HAP-1 (cell line): ENCODE results near the gene COPZ2.
"Not testable (repeated sequence)": the region's sequence is repeated elsewhere in the genome, so short reads cannot be mapped to it uniquely, and the experiment has no call there.

Experiments
- DNase-seq, 2 experiments: peaks; one replicate each; pipeline ENCODE4 v3.0.0-alpha.2; 2016 to 2020; ENCODE audit warnings: low spot score in 2 of 2
- H3K27me3 ChIP-seq: fragments of 250-450 bp; sonication (Bioruptor Pico); 2 replicates; pipeline ENCODE4 v1.5.1; 2020; ENCODE audit warnings: low read depth, mild to moderate bottlenecking, moderate library complexity
- H3K36me3 ChIP-seq: fragments of 250-450 bp; sonication (Bioruptor Pico); replicated peaks from 2 replicates; pipeline ENCODE4 v1.5.1; 2020; ENCODE audit warnings: mild to moderate bottlenecking
- H3K4me1 ChIP-seq: fragments of 250-450 bp; sonication (Bioruptor Pico); 2 replicates; pipeline ENCODE4 v1.5.1; 2020; ENCODE audit warnings: mild to moderate bottlenecking
- H3K4me3 ChIP-seq: fragments of 250-450 bp; sonication (Bioruptor Pico); 2 replicates; pipeline ENCODE4 v1.5.1; 2020; ENCODE audit warnings: mild to moderate bottlenecking, moderate library complexity
- H3K9me3 ChIP-seq: fragments of 250-450 bp; sonication (Bioruptor Pico); 2 replicates; pipeline ENCODE4 v1.5.1; 2020; ENCODE audit warnings: mild to moderate bottlenecking, moderate library complexity
- in situ Hi-C: fragments of 300-500 bp; cut with MboI; formaldehyde crosslinking; loops from 3 replicates; pipeline ENCODE4 v1.14.3; 2020; ENCODE audit warnings: low sequenced_read_pairs, inconsistent platforms, mixed read lengths

The COPZ2 gene

DNA sequence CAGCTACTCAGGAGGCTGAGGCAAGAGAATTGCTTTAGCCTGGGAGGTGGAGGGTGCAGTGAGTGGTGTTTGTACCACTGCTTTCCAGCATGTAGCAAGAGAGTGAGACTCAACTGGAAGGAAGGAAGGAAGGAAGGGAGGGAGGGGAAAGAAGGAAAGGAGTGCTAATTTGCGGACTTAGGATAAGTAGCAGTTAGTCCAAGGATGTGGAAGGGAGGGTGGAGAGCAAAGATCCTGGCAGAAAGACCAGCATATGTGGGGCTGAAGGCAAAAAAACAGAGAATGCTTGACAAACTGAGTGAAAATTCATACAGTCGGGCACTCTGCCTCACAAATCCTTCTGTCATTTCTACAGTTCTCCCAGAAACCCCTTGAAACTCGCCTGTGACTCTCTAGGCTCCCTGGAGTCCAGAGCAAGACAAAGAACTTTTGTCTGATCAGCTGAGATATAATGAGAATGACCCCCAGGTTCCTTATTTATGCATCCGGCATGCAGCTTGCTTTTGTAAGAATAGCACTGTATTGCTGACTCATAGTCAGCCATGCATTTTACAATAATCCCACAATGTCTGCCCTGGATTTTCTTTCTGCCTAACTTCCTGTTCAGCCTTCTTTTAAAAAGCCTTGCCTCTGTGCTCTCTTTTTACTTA is 35.2 kb downstream of the COPZ2 start:
- H3K9me3 ChIP-seq = no peaks in the 10 kb centered on the region
- peak; percentile 77 to 99 for DNase-seq
- no peaks in the 10 kb centered on the region for H3K27me3 ChIP-seq
- no peak overlapping the region for H3K4me3 ChIP-seq
- H3K36me3 ChIP-seq = no peaks in the 10 kb centered on the region
- in situ Hi-C loops = no loop called here
- H3K4me1 ChIP-seq = peaks cover 44% of the 10 kb centered on the region

DNA sequence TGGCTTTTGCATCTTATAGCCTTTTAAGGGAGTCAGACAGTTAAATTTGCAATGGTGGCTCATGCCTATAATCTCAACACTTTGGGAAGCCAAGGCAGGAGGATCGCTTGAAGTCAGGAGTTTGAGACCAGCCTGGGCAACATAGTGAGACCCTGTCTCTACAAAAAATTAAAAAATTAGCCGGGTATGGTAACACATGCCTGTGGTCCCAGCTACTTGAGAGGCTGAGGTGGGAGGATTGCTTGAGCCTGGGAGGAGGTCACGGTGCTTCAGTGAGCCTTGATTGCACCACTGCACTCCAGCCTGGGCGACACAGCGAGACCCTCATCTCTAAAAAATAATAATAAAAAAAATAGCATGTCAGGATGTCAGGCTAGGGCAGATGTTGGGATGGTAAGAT is 35.9 kb downstream of the COPZ2 start:
- H3K4me1 ChIP-seq = peaks cover 40% of the 10 kb centered on the region
- H3K27me3 ChIP-seq, H3K36me3 ChIP-seq, H3K9me3 ChIP-seq, in situ Hi-C loops, H3K4me3 ChIP-seq, DNase-seq: not testable (repeated sequence)

DNA sequence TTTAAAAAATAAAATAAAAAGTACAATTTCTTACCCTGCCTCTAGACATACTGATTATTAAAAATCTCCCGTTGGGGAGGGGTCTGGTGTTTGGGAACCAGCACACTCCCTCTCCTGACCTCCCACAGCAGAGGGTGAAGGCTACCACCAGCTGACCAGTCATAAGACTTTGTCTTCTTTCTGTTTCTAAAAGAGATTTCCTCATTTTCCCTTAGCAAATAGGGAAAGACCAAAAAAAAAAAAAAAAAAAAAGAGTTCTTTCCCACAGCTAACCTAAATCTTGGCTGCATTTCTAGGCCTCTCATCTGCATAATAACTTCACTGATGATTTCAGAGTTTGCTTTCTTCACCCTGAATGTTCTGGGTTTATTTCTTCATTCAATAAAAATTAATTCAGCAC is 36.4 kb downstream of the COPZ2 start:
- Histone ChIP-seq H3K9me3 (no peaks in the 10 kb centered on the region), H3K4me1 (peaks cover 38% of the 10 kb centered on the region), H3K27me3 (no peaks in the 10 kb centered on the region), H3K4me3 (no peak overlapping the region), H3K36me3 (no peaks in the 10 kb centered on the region)
- no peak for DNase-seq
- in situ Hi-C loops = no loop called here

DNA sequence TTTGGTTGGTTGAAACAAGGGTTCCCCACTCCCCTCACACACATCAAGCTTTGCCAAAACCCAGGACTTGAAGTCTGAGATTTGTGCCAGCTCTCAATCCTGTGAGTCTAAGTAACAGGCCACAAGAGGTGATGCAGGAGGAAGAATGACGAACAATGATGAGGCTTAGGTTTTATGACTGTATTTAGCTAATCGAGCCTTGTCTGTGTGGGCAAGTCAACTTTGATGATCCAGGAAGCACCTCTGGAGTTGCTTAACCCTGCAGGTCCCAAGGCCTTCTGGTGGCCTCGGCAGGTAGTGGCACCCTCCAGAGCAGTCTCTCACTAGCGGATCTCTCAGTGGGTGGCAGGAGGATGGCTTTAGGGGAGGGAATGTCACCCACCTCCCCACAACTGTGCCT is 38.0 kb downstream of the COPZ2 start:
- Histone ChIP-seq H3K4me3 (no peak overlapping the region), H3K4me1 (peaks cover 31% of the 10 kb centered on the region), H3K9me3 (no peaks in the 10 kb centered on the region), H3K36me3 (no peaks in the 10 kb centered on the region), H3K27me3 (no peaks in the 10 kb centered on the region)
- in situ Hi-C loops = no loop called here
- DNase-seq = no peak

- no peaks in the 10 kb centered on the region for H3K27me3 ChIP-seq
- no peak overlapping the region for H3K4me3 ChIP-seq
- DNase-seq = no peak
- no peaks in the 10 kb centered on the region for H3K36me3 ChIP-seq
- no peaks in the 10 kb centered on the region for H3K9me3 ChIP-seq
- H3K4me1 ChIP-seq = peaks cover 18% of the 10 kb centered on the region
- in situ Hi-C loops = no loop called here
Measured at GRCh38 chr17:47998044-47998443, 39.6 kb downstream of the COPZ2 start.

- Histone ChIP-seq H3K27me3 (no peaks in the 10 kb centered on the region), H3K4me3 (no peak overlapping the region), H3K4me1 (peaks cover 14% of the 10 kb centered on the region), H3K36me3 (no peaks in the 10 kb centered on the region), H3K9me3 (no peaks in the 10 kb centered on the region)
- in situ Hi-C loops = no loop called here
- no peak for DNase-seq
Measured at GRCh38 chr17:47997586-47997985, 40.0 kb downstream of the COPZ2 start.

DNA sequence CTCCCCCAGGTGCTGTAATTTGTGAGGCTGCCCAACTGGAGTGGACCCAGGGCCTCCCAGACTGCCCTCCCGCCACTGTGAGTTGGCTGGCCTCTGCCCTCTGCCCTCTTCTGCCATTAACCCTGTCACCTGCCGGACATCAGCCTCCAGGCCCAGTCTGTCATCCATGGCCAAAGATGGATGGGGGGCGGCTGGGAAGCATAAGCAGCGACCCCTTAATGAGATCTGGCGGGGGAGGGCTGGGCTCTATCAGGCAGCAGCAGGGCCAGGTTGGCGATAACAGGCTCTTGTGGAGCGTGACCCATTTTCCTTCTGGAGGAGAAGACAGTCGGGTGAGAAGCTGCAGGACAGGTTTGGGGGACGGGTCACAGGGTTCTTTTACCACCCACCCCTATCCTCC is 41.4 kb downstream of the COPZ2 start:
- no peak for DNase-seq
- no peak overlapping the region for H3K4me3 ChIP-seq

GRCh38 chr17:47995241-47995935 is 42.2 kb downstream of the COPZ2 start:
- in situ Hi-C loops = no loop called here
- Histone ChIP-seq H3K4me3 (no peak overlapping the region), H3K27me3 (no peaks in the 10 kb centered on the region), H3K9me3 (no peaks in the 10 kb centered on the region), H3K4me1 (peaks cover 8% of the 10 kb centered on the region), H3K36me3 (no peaks in the 10 kb centered on the region)
- peak in 1 of 2 experiments; percentile 35 for DNase-seq

More for the DNA sequence above, 41.4 kb downstream of the COPZ2 start:
- H3K4me1 ChIP-seq = peaks cover 8% of the 10 kb centered on the region
- no peaks in the 10 kb centered on the region for H3K9me3 ChIP-seq
- no peaks in the 10 kb centered on the region for H3K36me3 ChIP-seq
- no peaks in the 10 kb centered on the region for H3K27me3 ChIP-seq
- in situ Hi-C loops = no loop called here

GRCh38 chr17:47994724-47995123 is 42.9 kb downstream of the COPZ2 start:
- in situ Hi-C loops = no loop called here
- H3K4me3 ChIP-seq = no peak overlapping the region
- no peaks in the 10 kb centered on the region for H3K27me3 ChIP-seq
- no peaks in the 10 kb centered on the region for H3K9me3 ChIP-seq
- H3K36me3 ChIP-seq = no peaks in the 10 kb centered on the region
- no peak for DNase-seq
- H3K4me1 ChIP-seq = peaks cover 8% of the 10 kb centered on the region

DNA sequence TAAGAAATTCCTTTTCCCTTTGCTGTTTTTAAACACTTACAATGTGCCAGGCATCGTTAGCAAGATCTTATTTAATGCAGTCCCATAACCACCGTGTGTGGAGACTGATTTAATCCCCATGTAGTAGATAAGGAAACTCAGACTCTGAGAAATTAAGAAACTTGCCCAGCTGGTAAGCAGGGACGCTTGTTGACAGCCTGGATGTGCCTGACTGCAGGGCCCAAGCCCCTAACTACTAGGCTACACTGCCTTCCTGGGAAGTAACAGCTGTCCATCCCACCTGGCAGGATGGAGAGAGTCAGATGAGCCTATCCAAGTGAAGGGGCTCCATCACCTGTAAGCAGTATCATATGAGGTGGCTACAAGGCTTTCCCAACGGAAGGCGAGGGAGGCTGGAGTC is 43.6 kb downstream of the COPZ2 start:
- H3K4me1 ChIP-seq = peaks cover 8% of the 10 kb centered on the region
- in situ Hi-C loops = no loop called here

GRCh38 chr17:47993031-47993564 is 44.5 kb downstream of the COPZ2 start:
- in situ Hi-C loops = no loop called here
- Histone ChIP-seq H3K9me3 (no peaks in the 10 kb centered on the region), H3K27me3 (no peaks in the 10 kb centered on the region), H3K4me3 (no peak overlapping the region), H3K36me3 (no peaks in the 10 kb centered on the region), H3K4me1 (peaks cover 8% of the 10 kb centered on the region)
- DNase-seq = no peak

More for the DNA sequence above, 43.6 kb downstream of the COPZ2 start:
- Histone ChIP-seq H3K27me3 (no peaks in the 10 kb centered on the region), H3K36me3 (no peaks in the 10 kb centered on the region), H3K4me3 (no peak overlapping the region), H3K9me3 (no peaks in the 10 kb centered on the region)
- no peak for DNase-seq

DNA sequence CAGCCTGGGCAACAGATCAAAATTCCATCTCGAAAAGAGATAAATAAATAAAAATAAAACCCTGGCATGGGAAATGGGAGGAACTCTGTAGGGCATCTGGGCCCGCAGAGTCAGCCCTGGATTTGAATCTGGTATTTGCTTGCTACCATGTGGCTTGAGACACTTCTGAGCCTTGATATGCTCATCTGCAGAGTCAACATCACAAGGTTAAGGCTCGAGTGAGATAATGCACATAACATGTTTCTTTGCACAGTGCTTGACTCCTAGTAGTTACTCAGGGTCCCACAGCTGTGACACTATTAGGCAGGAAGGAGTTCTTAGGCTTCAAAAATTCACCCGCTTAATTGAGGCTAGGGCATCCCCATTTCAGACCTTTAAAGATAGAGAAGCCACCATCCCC is 45.4 kb downstream of the COPZ2 start:
- in situ Hi-C loops = no loop called here
- Histone ChIP-seq H3K9me3 (no peaks in the 10 kb centered on the region), H3K4me1 (peaks cover 15% of the 10 kb centered on the region), H3K4me3 (no peak overlapping the region), H3K27me3 (no peaks in the 10 kb centered on the region), H3K36me3 (no peaks in the 10 kb centered on the region)
- no peak for DNase-seq

GRCh38 chr17:47990962-47991731 is 46.5 kb downstream of the COPZ2 start:
- H3K36me3 ChIP-seq = no peaks in the 10 kb centered on the region
- no peak for DNase-seq
- no peaks in the 10 kb centered on the region for H3K27me3 ChIP-seq
- peaks cover 16% of the 10 kb centered on the region for H3K4me1 ChIP-seq
- no peaks in the 10 kb centered on the region for H3K9me3 ChIP-seq
- no peak overlapping the region for H3K4me3 ChIP-seq
- in situ Hi-C loops = no loop called here

DNA sequence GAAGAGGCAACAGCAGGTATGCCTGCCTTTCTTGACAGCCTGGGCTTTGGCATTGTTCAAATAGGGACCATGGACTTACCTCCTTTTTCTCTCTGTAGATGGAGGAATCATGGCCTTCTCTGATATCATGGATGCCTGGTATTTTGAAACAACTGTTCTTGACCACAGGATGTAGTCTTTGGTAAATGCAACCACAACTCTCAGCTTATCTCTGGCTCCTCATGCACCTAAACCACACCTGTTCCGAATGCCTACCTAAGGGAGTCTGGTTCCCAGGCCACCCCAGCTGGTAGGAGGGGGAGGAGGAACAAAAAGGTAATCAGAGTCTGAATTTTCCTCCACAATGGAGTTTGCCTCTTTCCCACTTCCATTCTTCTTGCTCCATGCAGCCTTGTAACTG is 47.9 kb downstream of the COPZ2 start:
- Histone ChIP-seq H3K27me3 (no peaks in the 10 kb centered on the region), H3K4me1 (peaks cover 13% of the 10 kb centered on the region), H3K9me3 (no peaks in the 10 kb centered on the region), H3K4me3 (no peak overlapping the region), H3K36me3 (no peaks in the 10 kb centered on the region)
- no peak for DNase-seq
- in situ Hi-C loops = no loop called here
